GM12872 (cell line): ENCODE results near the gene MRPL11.
A peak's percentile ranks its signal among the peaks of the same experiment; 100 is the strongest.

Source experiments
- CTCF ChIP-seq: IDR thresholded peaks from 3 replicates; pipeline ENCODE4 v1.5.1; 2011; ENCODE audit warnings: low read depth, mild to moderate bottlenecking, low read length, moderate library complexity; ENCODE audit not compliant: insufficient read depth

Gene MRPL11

GRCh38 chr11:66438504-66439466, at the start of gene MRPL11:
TSS of gene MRPL11 (minus strand) at chr11:66438848. CDS start at chr11:66438754, 94 bp downstream.
- peak; percentile 78 for TF ChIP-seq CTCF

GRCh38 chr11:66484806-66485380, 46.2 kb upstream of the MRPL11 start:
- TF ChIP-seq CTCF = no peak

GRCh38 chr11:66480117-66480938, 41.7 kb upstream of the MRPL11 start, which contains the start of gene DPP3:
TSS of gene DPP3 (plus strand) at chr11:66480434. CDS start at chr11:66482201, 1,767 bp downstream.
- TF ChIP-seq CTCF = no peak

- TF ChIP-seq CTCF = no peak
Observed at GRCh38 chr11:66479394-66480116, 40.9 kb upstream of the MRPL11 start.

GRCh38 chr11:66478729-66479393, 40.2 kb upstream of the MRPL11 start:
- TF ChIP-seq CTCF = peak; percentile 94

GRCh38 chr11:66477263-66478201, 38.9 kb upstream of the MRPL11 start:
- TF ChIP-seq CTCF = no peak
